BLaER1 (cell line): Measurements from ENCODE around the gene TOR1AIP1.
A peak's percentile ranks its signal among the peaks of the same experiment; 100 is the strongest.

Source experiments
- H3K27ac ChIP-seq: shearing (Covaris generic); formaldehyde crosslinking; 2 replicates; pipeline ENCODE4 v1.8.1; 2022
- H3K27me3 ChIP-seq: shearing (Covaris generic); formaldehyde crosslinking; 2 replicates; pipeline ENCODE4 v1.8.1; 2022
- H3K36me3 ChIP-seq: shearing (Covaris generic); formaldehyde crosslinking; 2 replicates; pipeline ENCODE4 v1.8.1; 2022
- H3K4me1 ChIP-seq: shearing (Covaris generic); formaldehyde crosslinking; 2 replicates; pipeline ENCODE4 v1.8.1; 2022
- H3K4me2 ChIP-seq: shearing (Covaris generic); formaldehyde crosslinking; 2 replicates; pipeline ENCODE4 v1.8.1; 2022
- H3K4me3 ChIP-seq: shearing (Covaris generic); formaldehyde crosslinking; 2 replicates; pipeline ENCODE4 v1.8.1; 2022
- H3K9ac ChIP-seq: shearing (Covaris generic); formaldehyde crosslinking; 2 replicates; pipeline ENCODE4 v1.8.1; 2022
- H3K9me3 ChIP-seq: shearing (Covaris generic); formaldehyde crosslinking; 2 replicates; pipeline ENCODE4 v1.8.1; 2022
- H4K20me1 ChIP-seq: shearing (Covaris generic); formaldehyde crosslinking; 2 replicates; pipeline ENCODE4 v1.8.1; 2022
- Cebpa-rat ChIP-seq: shearing (Covaris generic); IDR thresholded peaks from 2 replicates; pipeline ENCODE4 v1.8.1; 2022

The TOR1AIP1 gene

GRCh38 chr1:179877586-179878265 lies 4.4 kb upstream of the TOR1AIP1 start, which contains the start of gene TOR1AIP2:
TSS of gene TOR1AIP2 (minus strand) at chr1:179877803. CDS start at chr1:179852665, 25,138 bp downstream.
- H3K9ac ChIP-seq: peak within 1 kb of the TSS; percentile 82
- peak within 1 kb of the TSS; percentile 86 for H3K4me3 ChIP-seq
- H4K20me1 ChIP-seq: peaks cover 44% of the 10 kb centered on the region
- no peaks in the 10 kb centered on the region for H3K27me3 ChIP-seq
- TF ChIP-seq Cebpa-rat: no peak
- peak within 1 kb of the TSS; percentile 72 for H3K27ac ChIP-seq
- peaks cover 31% of the 10 kb centered on the region for H3K36me3 ChIP-seq
- H3K4me2 ChIP-seq: peak within 1 kb of the TSS; percentile 87
- peaks cover 57% of the 10 kb centered on the region for H3K4me1 ChIP-seq
- no peaks in the 10 kb centered on the region for H3K9me3 ChIP-seq

DNA sequence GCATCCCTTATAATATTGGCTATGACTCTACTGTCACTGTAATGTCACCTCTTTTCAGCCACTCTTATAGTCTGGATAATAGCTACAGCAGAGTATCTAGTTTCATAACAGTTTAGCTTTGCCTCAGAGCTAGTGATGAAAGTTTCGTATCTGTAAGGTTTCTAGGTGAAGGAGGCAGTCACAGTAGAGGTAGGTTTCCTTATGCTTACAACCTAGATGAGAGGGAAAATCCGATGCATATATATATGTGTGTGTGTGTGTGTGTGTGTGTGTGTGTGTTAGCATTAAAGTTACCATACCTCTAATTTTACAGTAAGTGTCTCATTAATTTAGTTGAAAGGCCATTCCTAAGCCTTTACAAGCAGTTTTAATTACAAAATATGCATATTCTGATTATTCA lies 2.3 kb upstream of the TOR1AIP1 start:
- no peak overlapping the region for H3K4me3 ChIP-seq
- H3K27ac ChIP-seq: no peak overlapping the region
- no peaks in the 10 kb centered on the region for H3K27me3 ChIP-seq
- no peak overlapping the region for H3K4me2 ChIP-seq
- H3K36me3 ChIP-seq: peaks cover 12% of the 10 kb centered on the region
- H3K9ac ChIP-seq: no peak overlapping the region
- H3K4me1 ChIP-seq: peaks cover 47% of the 10 kb centered on the region
- TF ChIP-seq Cebpa-rat: no peak
- no peaks in the 10 kb centered on the region for H3K9me3 ChIP-seq
- peaks cover 23% of the 10 kb centered on the region for H4K20me1 ChIP-seq

- Histone ChIP-seq H3K9me3 (no peaks in the 10 kb centered on the region), H3K9ac (peak overlapping the region; percentile 93), H3K4me3 (peak overlapping the region; percentile 93), H3K4me1 (peaks cover 39% of the 10 kb centered on the region), H3K36me3 (peaks cover 13% of the 10 kb centered on the region; the same call in 1 of the 2 replicates), H4K20me1 (peaks cover 5% of the 10 kb centered on the region; the same call in 1 of the 2 replicates), H3K27me3 (no peaks in the 10 kb centered on the region), H3K27ac (peak overlapping the region; percentile 97), H3K4me2 (peak overlapping the region; percentile 88)
- no peak for TF ChIP-seq Cebpa-rat
Observed at GRCh38 chr1:179881642-179882252, 338 bp upstream of the TOR1AIP1 start.

GRCh38 chr1:179883040-179883744 lies 1.1 kb downstream of the TOR1AIP1 start:
- Histone ChIP-seq H3K9me3 (no peaks in the 10 kb centered on the region), H3K36me3 (peaks cover 18% of the 10 kb centered on the region; the same call in 1 of the 2 replicates), H4K20me1 (peaks cover 13% of the 10 kb centered on the region; the same call in 1 of the 2 replicates), H3K9ac (peak overlapping the region; percentile 93), H3K4me1 (peaks cover 40% of the 10 kb centered on the region), H3K4me2 (peak overlapping the region; percentile 88), H3K27me3 (no peaks in the 10 kb centered on the region), H3K4me3 (peak overlapping the region; percentile 93), H3K27ac (peak overlapping the region; percentile 97)
- TF ChIP-seq Cebpa-rat: no peak

DNA sequence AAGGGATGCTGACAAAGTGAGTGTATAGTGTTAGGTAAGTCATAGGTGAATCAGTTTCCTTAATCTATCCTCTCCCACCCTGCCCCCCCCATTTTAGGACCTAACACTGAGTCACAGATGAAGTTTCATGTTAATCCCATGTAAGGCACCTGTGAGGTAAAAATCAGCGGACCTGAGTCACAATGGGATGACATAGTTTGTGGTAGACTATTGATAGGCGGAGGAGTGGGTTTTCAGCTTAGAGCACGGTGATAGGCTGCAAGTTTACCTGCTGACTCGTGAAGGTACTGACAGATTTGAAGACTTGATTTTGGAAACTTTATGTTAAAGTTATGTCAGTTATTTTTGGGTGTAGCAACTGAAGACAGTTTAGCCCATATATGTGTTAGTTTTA lies 1.7 kb downstream of the TOR1AIP1 start:
- Histone ChIP-seq H3K4me1 (peaks cover 42% of the 10 kb centered on the region), H3K4me3 (peak overlapping the region; percentile 93), H3K36me3 (peaks cover 19% of the 10 kb centered on the region; the same call in 1 of the 2 replicates), H4K20me1 (peaks cover 15% of the 10 kb centered on the region; the same call in 1 of the 2 replicates), H3K27ac (peak overlapping the region; percentile 97), H3K4me2 (peak overlapping the region; percentile 88), H3K9me3 (no peaks in the 10 kb centered on the region), H3K9ac (peak overlapping the region; percentile 93), H3K27me3 (no peaks in the 10 kb centered on the region)
- no peak for TF ChIP-seq Cebpa-rat

DNA sequence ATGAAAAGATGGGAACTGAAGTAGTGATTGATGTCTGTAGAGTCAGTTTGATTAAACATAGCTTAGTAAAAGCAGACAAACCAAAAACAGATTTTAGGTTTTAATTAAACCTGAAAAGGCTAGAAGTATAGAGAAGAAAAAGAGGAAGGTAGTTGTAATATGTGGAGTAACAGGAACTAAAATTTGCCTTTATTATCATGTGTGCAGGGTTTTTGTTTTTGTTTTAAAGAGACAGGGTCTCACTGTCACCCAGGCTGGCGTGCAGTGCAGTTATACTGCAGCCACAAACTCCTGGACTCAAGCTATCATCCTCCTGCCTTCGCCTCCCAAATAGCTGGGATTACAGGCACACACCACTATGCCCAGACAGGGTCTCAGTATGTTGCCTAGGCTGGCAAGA lies 6.0 kb downstream of the TOR1AIP1 start:
- Histone ChIP-seq H3K4me3 (no peak overlapping the region), H3K4me2 (peak overlapping the region; percentile 13; the same call in 1 of the 2 replicates)
- no peak for TF ChIP-seq Cebpa-rat

GRCh38 chr1:179889589-179889988 lies 7.5 kb downstream of the TOR1AIP1 start:
- H3K36me3 ChIP-seq: peaks cover 75% of the 10 kb centered on the region
- H3K27me3 ChIP-seq: no peaks in the 10 kb centered on the region
- no peaks in the 10 kb centered on the region for H3K9me3 ChIP-seq
- TF ChIP-seq Cebpa-rat: no peak
- no peak overlapping the region for H3K4me2 ChIP-seq
- H3K27ac ChIP-seq: no peak overlapping the region
- no peak overlapping the region for H3K4me3 ChIP-seq
- H4K20me1 ChIP-seq: peaks cover 15% of the 10 kb centered on the region; the same call in 1 of the 2 replicates
- no peak overlapping the region for H3K9ac ChIP-seq
- peaks cover 21% of the 10 kb centered on the region for H3K4me1 ChIP-seq

More for the DNA sequence above, 6.0 kb downstream of the TOR1AIP1 start:
- Histone ChIP-seq H3K9ac (no peak overlapping the region), H3K4me1 (peaks cover 30% of the 10 kb centered on the region), H3K36me3 (peaks cover 59% of the 10 kb centered on the region), H3K27ac (no peak overlapping the region), H3K9me3 (no peaks in the 10 kb centered on the region), H3K27me3 (no peaks in the 10 kb centered on the region), H4K20me1 (peaks cover 15% of the 10 kb centered on the region; the same call in 1 of the 2 replicates)

GRCh38 chr1:179910934-179911333 lies 28.8 kb downstream of the TOR1AIP1 start:
- Histone ChIP-seq H3K4me2 (no peak overlapping the region), H3K9ac (no peak overlapping the region), H3K36me3 (peaks cover 74% of the 10 kb centered on the region), H4K20me1 (no peaks in the 10 kb centered on the region), H3K27ac (no peak overlapping the region), H3K4me3 (no peak overlapping the region), H3K27me3 (no peaks in the 10 kb centered on the region), H3K9me3 (no peaks in the 10 kb centered on the region), H3K4me1 (no peaks in the 10 kb centered on the region)
- TF ChIP-seq Cebpa-rat: no peak

- H3K9ac ChIP-seq: no peak overlapping the region
- H3K27me3 ChIP-seq: no peaks in the 10 kb centered on the region
- no peak overlapping the region for H3K4me2 ChIP-seq
- H3K4me3 ChIP-seq: no peak overlapping the region
- no peaks in the 10 kb centered on the region for H3K9me3 ChIP-seq
- no peaks in the 10 kb centered on the region for H4K20me1 ChIP-seq
- no peaks in the 10 kb centered on the region for H3K4me1 ChIP-seq
- peaks cover 77% of the 10 kb centered on the region for H3K36me3 ChIP-seq
- TF ChIP-seq Cebpa-rat: no peak
- no peak overlapping the region for H3K27ac ChIP-seq
Observed at GRCh38 chr1:179911812-179912211, 29.7 kb downstream of the TOR1AIP1 start.
